ENCODE measurements around the gene ZNF641.

DNA sequence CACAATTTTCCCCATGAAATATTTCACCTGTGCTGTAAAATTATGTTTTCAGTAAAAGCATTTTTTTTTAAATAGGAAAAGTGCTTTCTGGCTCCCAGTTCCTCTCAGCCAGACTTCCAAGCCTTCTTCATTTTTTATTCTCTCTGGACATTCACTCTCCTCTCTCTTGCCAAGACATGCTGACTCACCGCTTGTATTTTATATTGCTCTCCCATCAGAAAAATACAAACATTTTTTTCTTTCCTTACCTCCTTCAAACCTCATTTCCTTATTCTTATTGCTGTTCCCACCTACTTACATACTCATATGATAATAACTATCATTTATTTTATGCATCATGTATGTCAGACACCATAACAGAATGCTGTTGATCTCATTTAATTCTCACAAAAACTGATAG, 37.7 kb upstream of the ZNF641 start:
- TF ChIP-seq, protein P1, sequence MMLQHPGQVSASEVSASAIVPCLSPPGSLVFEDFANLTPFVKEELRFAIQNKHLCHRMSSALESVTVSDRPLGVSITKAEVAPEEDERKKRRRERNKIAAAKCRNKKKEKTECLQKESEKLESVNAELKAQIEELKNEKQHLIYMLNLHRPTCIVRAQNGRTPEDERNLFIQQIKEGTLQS (CRISPR knock-in tag; conservative IDR thresholded peaks at IDR 0.05) = no peak
- TF ChIP-seq KAT7 (CRISPR knock-in tag; IDR thresholded peaks at IDR 0.05; ENCODE audit: borderline replicate concordance) (no peak), NR1H2 (CRISPR knock-in tag; IDR thresholded peaks at IDR 0.05) (no peak), CREB1 (CRISPR knock-in tag; IDR thresholded peaks at IDR 0.05) (no peak), NR3C1 (CRISPR knock-in tag; conservative IDR thresholded peaks at IDR 0.05; ENCODE audit: low read depth) (no peak), JUN (CRISPR knock-in tag; IDR thresholded peaks at IDR 0.05) (no peak), ETV6 (CRISPR knock-in tag; IDR thresholded peaks at IDR 0.05) (no peak)
- TF ChIP-seq, protein P2, sequence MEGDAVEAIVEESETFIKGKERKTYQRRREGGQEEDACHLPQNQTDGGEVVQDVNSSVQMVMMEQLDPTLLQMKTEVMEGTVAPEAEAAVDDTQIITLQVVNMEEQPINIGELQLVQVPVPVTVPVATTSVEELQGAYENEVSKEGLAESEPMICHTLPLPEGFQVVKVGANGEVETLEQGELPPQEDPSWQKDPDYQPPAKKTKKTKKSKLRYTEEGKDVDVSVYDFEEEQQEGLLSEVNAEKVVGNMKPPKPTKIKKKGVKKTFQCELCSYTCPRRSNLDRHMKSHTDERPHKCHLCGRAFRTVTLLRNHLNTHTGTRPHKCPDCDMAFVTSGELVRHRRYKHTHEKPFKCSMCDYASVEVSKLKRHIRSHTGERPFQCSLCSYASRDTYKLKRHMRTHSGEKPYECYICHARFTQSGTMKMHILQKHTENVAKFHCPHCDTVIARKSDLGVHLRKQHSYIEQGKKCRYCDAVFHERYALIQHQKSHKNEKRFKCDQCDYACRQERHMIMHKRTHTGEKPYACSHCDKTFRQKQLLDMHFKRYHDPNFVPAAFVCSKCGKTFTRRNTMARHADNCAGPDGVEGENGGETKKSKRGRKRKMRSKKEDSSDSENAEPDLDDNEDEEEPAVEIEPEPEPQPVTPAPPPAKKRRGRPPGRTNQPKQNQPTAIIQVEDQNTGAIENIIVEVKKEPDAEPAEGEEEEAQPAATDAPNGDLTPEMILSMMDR (IDR thresholded peaks at IDR 0.05) = no peak
- TF ChIP-seq, protein P3, sequence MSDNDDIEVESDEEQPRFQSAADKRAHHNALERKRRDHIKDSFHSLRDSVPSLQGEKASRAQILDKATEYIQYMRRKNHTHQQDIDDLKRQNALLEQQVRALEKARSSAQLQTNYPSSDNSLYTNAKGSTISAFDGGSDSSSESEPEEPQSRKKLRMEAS (CRISPR knock-in tag; IDR thresholded peaks at IDR 0.05) = no peak
- TF ChIP-seq, protein P4, sequence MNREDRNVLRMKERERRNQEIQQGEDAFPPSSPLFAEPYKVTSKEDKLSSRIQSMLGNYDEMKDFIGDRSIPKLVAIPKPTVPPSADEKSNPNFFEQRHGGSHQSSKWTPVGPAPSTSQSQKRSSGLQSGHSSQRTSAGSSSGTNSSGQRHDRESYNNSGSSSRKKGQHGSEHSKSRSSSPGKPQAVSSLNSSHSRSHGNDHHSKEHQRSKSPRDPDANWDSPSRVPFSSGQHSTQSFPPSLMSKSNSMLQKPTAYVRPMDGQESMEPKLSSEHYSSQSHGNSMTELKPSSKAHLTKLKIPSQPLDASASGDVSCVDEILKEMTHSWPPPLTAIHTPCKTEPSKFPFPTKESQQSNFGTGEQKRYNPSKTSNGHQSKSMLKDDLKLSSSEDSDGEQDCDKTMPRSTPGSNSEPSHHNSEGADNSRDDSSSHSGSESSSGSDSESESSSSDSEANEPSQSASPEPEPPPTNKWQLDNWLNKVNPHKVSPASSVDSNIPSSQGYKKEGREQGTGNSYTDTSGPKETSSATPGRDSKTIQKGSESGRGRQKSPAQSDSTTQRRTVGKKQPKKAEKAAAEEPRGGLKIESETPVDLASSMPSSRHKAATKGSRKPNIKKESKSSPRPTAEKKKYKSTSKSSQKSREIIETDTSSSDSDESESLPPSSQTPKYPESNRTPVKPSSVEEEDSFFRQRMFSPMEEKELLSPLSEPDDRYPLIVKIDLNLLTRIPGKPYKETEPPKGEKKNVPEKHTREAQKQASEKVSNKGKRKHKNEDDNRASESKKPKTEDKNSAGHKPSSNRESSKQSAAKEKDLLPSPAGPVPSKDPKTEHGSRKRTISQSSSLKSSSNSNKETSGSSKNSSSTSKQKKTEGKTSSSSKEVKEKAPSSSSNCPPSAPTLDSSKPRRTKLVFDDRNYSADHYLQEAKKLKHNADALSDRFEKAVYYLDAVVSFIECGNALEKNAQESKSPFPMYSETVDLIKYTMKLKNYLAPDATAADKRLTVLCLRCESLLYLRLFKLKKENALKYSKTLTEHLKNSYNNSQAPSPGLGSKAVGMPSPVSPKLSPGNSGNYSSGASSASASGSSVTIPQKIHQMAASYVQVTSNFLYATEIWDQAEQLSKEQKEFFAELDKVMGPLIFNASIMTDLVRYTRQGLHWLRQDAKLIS (CRISPR knock-in tag; IDR thresholded peaks at IDR 0.05; ENCODE audit: borderline replicate concordance) = no peak
- TF ChIP-seq, protein P5, sequence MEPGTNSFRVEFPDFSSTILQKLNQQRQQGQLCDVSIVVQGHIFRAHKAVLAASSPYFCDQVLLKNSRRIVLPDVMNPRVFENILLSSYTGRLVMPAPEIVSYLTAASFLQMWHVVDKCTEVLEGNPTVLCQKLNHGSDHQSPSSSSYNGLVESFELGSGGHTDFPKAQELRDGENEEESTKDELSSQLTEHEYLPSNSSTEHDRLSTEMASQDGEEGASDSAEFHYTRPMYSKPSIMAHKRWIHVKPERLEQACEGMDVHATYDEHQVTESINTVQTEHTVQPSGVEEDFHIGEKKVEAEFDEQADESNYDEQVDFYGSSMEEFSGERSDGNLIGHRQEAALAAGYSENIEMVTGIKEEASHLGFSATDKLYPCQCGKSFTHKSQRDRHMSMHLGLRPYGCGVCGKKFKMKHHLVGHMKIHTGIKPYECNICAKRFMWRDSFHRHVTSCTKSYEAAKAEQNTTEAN (CRISPR knock-in tag; IDR thresholded peaks at IDR 0.05) = no peak
